Measurements from ENCODE around the gene PPP1R26. TPM values are rescaled to one million over a fixed set of nuclear protein-coding genes. Genes with fewer than 3 reads are reported as not detected.

PPP1R26 gene
- total and polyA plus RNA-seq, 2 of the 13 experiments (the other 11 are each of a cell fraction or from before 2014, with no cell fraction given): 8.6 to 11.6 TPM

DNA sequence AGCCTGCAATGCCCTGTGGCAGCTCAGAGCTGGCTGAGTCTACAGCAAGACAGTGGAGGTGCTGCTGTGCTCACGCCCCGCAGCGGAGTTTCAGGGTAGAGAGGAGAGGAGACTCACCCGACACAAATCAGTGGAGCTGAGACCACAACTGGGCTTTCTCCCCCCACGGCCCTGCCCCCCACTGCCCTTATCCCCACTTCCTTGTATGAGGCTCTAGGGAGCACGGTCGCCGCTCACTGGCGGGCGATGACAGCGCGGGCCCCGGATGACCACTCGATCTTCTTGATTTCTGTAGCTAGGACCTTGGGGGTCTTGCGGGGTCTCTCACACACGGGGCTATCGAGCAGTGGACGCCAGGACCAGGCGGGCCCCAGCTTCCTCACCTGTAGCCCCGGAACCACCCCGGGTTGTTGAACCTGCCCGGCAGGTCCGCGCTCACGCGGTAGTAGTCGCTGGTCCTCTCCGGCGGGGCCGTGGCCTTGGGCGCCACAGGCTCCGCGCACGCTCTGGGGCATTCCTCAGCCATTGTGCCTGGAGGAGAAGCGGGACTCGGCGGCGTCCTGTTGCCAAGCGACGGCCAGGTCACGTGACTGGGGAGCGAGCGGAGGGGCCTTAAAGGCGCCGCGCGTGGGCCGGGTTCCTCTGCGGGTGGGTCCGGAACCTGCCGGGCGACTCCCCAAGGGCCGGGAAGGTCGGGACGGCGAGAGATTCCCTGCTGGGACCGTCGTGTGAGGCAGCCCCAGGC, 19.9 kb downstream of the PPP1R26 start:
- in situ Hi-C loops (cut with HindIII; ENCODE audit: extremely low pct_ligation_motif_present, low pct_unique_long_range_greater_than_20kb): no loop called here
- TF ChIP-seq ZNF333 (CRISPR knock-in tag; IDR thresholded peaks at IDR 0.05; ENCODE audit: borderline replicate concordance) (peak; percentile 5; the same call in 1 of the 2 replicates), PITX1 (CRISPR knock-in tag; IDR thresholded peaks at IDR 0.05) (no peak), AGO1 (IDR thresholded peaks at IDR 0.05; ENCODE audit: low read depth, low read length, poor library complexity, severe bottlenecking) (peak; percentile 77), AGO2 (optimal IDR thresholded peaks at IDR 0.05; ENCODE audit: low read depth, low read length) (peak; percentile 72), KDM2A (CRISPR knock-in tag; IDR thresholded peaks at IDR 0.05; ENCODE audit: borderline replicate concordance, low read depth) (peak; percentile 80), ZNF446 (CRISPR knock-in tag; IDR thresholded peaks at IDR 0.05) (0 out of 2 replicates have a peak, but pooled peaks have one; percentile 61), ZNF550 (CRISPR knock-in tag; IDR thresholded peaks at IDR 0.05; ENCODE audit: borderline replicate concordance) (no peak), TGIF2 (CRISPR knock-in tag; IDR thresholded peaks at IDR 0.05) (peak; percentile 32; the same call in 1 of the 2 replicates), SMAD1 (CRISPR knock-in tag; IDR thresholded peaks at IDR 0.05; ENCODE audit: borderline replicate concordance, low read depth) (0 out of 2 replicates have a peak, but pooled peaks have one; percentile 59), RFX3 (CRISPR knock-in tag; IDR thresholded peaks at IDR 0.05) (peak; percentile 98), HINFP (CRISPR knock-in tag; IDR thresholded peaks at IDR 0.05; ENCODE audit: low read depth) (0 out of 2 replicates have a peak, but pooled peaks have one; percentile 27), ZNF605 (CRISPR knock-in tag; IDR thresholded peaks at IDR 0.05) (0 out of 2 replicates have a peak, but pooled peaks have one; percentile 2), ZNF383 (CRISPR knock-in tag; IDR thresholded peaks at IDR 0.05; ENCODE audit: borderline replicate concordance) (no peak), PHF8 (CRISPR knock-in tag; IDR thresholded peaks at IDR 0.05) (peak; percentile 31; the same call in 1 of the 2 replicates), ZFP1 (CRISPR knock-in tag; IDR thresholded peaks at IDR 0.05) (no peak), ZNF331 (CRISPR knock-in tag; IDR thresholded peaks at IDR 0.05) (0 out of 2 replicates have a peak, but pooled peaks have one; percentile 10), HCFC1 (IDR thresholded peaks at IDR 0.05; ENCODE audit: low read depth, low read length) (peak; percentile 46; the same call in 1 of the 2 replicates), LCORL (IDR thresholded peaks at IDR 0.05) (0 out of 2 replicates have a peak, but pooled peaks have one; percentile 12), LCORL (CRISPR knock-in tag; IDR thresholded peaks at IDR 0.05) (no peak), FOXA1 (IDR thresholded peaks at IDR 0.05) (no peak), FOXA1 (CRISPR knock-in tag; IDR thresholded peaks at IDR 0.05) (no peak; the same call in 1 of the 2 replicates), MAFF (IDR thresholded peaks at IDR 0.05; ENCODE audit: low read depth, low read length) (no peak)
- TF ChIP-seq, protein P1, sequence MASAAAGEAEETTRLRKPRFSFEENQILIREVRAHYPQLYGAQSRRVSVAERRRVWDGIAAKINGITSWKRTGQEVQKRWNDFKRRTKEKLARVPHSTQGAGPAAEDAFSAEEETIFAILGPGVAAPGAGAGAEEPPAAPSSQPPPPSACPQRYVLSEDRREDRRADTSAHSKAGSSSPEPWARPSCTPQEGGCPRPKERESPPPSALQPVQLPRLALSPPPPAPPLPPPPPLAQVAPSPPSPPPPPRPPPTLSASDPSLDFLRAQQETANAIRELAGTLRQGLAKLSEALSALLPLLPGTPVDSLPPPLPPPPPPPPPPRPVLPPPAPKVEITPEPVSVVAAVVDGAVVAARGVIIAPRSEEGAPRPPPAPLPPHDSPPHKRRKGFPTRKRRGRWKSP (CRISPR knock-in tag; IDR thresholded peaks at IDR 0.05): 0 out of 2 replicates have a peak, but pooled peaks have one; percentile 51
- TF ChIP-seq, protein P2, sequence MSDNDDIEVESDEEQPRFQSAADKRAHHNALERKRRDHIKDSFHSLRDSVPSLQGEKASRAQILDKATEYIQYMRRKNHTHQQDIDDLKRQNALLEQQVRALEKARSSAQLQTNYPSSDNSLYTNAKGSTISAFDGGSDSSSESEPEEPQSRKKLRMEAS (IDR thresholded peaks at IDR 0.05): peak; percentile 89

More for the DNA sequence above, 19.9 kb downstream of the PPP1R26 start:
- no peak overlapping the region for H2AFZ ChIP-seq (ENCODE audit: low read length)
- 0% methylated on average over 13 of the region's 58 CpGs for WGBS (ENCODE audit: low lambda C conversion rate)
- H3K4me1 ChIP-seq (ENCODE audit: insufficient read depth, low read length): peaks cover 24% of the 10 kb centered on the region
- peaks cover 10% of the 10 kb centered on the region for H3K79me2 ChIP-seq (ENCODE audit: insufficient read depth, low read length)
- peak overlapping the region; percentile 89 for H3K9ac ChIP-seq (ENCODE audit: insufficient read depth, low read depth, low read length)
- ATAC-seq: peak; percentile 83
- no peak for FAIRE-seq
- peak overlapping the region; percentile 99 for H3K4me2 ChIP-seq (ENCODE audit: low read depth, low read length)
- POLR2A ChIA-PET: interaction anchor here (0.8 to 2.3 kb wide), 3 partner anchors 8 to 19 kb away, joined by 3 to 12 read pairs (median 6); no protein-coding TSS in a partner anchor
- H3K9me3 ChIP-seq (ENCODE audit: low read length): no peaks in the 10 kb centered on the region
- peaks cover 11% of the 10 kb centered on the region; the same call in 1 of the 2 replicates for H4K20me1 ChIP-seq (ENCODE audit: insufficient read depth, low read length)
- peaks cover 13 to 20% of the 10 kb centered on the region in 2 experiments for H3K36me3 ChIP-seq (replicated peaks in 1 of 2; ENCODE audit: control insufficient read depth in 1 of 2, insufficient read depth in 2 of 2, low read length in 2 of 2)
- intact Hi-C loops (cut with micrococcal nuclease; ENCODE audit: unreplicated experiment): loop anchor here (1.0 to 2.0 kb wide), 2 partner anchors 8 to 19 kb away; no protein-coding TSS in a partner anchor
- no peaks in the 10 kb centered on the region for H3K27me3 ChIP-seq (ENCODE audit: control insufficient read depth in 1 of 2, insufficient read depth in 2 of 2, low read length in 2 of 2)
- BruUV-seq (replicated peaks): no TSS peak
- CTCF ChIA-PET (ENCODE audit: low intra/inter-chr PET ratio, low total read pairs): no interaction called here
- peak overlapping the region; percentile 80 to 96 (median 92) for H3K4me3 ChIP-seq (replicated peaks in 1 of 3; ENCODE audit: insufficient read depth in 1 of 3, low read depth in 2 of 3, low read length in 3 of 3)
- peak; percentile 85 for DNase-seq (ENCODE audit: low spot score)
- peak overlapping the region; percentile 37 for H3K27ac ChIP-seq (ENCODE audit: extremely low read length, insufficient read depth, low read length)

All from HepG2 (cell line).